Cardiac fibroblast (primary cell): ENCODE measurements around the gene ROR2.

Source experiments
- DNase-seq, 2 donors: peaks; one replicate each; pipeline versions ENCODE4 v3.0.0 to v3.0.0-alpha.2; 2010; ENCODE audit warnings: low read depth in 2 of 2
- H3K4me3 ChIP-seq, 2 donors: replicated peaks in 1 of 2; 1 replicate in 1 of 2; 2 replicates in 1 of 2; pipeline ENCODE4 v1.5.1; 2011; ENCODE audit warnings: low read depth in 2 of 2, low read length in 2 of 2, mild to moderate bottlenecking in 2 of 2, moderate library complexity in 1 of 2
- CTCF ChIP-seq: IDR thresholded peaks from one replicate; pipeline ENCODE4 v1.5.1; 2011; ENCODE audit warnings: low read depth, mild to moderate bottlenecking, low read length, inconsistent platforms

The ROR2 gene

DNA sequence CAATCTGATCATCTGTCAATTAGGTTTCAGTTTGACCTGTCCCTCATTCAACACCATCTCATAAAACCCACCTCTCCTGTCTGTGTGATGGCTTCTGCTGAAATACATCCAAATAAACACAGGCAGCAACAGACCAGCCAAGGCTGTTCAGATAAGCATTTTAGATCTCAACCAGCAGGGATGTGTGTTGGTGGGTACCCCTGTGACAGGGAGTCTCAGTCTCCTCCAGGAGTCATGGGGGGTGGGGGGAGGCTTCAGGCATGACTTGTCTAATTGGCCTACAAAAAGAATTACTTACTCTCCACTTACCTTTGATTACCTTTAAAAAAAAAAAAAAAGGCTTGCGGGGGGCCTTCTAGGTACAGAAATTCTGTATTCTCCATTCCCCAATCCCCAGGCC, 65.9 kb downstream of the ROR2 start:
- no peak for TF ChIP-seq CTCF
- no peak overlapping the region for H3K4me3 ChIP-seq
- no peak for DNase-seq

- TF ChIP-seq CTCF, result no peak
- no peak for DNase-seq
- H3K4me3 ChIP-seq, result no peak overlapping the region
These were observed 66.5 kb downstream of the ROR2 start for GRCh38 chr9:91883503-91883902.

GRCh38 chr9:91882627-91883026, 67.4 kb downstream of the ROR2 start:
- TF ChIP-seq CTCF, result no peak
- DNase-seq, result no peak
- H3K4me3 ChIP-seq, result no peak overlapping the region

DNA sequence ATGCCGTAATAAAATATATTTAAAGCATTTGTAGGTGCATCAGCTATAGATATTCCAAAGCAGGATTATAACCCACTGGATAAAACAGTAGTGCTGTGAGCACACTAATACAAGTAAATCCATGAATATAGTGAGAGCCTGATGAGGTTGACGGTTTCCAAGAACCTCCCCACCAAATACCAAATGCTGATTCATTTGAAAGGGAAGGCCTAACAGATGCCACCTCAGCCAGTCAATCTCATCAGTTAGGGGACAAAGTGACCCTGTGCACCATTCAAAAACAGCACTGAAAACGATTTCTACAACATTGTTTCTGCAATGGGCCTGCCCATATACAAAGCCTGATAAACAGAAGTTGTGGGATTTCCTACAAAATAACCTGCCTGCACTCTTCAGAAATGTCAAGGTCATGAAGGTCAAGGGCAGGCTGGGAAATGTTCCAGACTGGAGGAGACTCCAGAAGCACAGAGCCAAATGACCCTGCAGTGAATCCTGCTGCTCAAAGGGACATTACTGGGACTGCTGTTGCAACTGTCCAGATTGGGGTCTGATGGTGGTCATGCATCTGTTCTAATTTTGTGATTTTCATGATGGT, 69.6 kb downstream of the ROR2 start:
- TF ChIP-seq CTCF, result no peak
- DNase-seq, result no peak
- H3K4me3 ChIP-seq, result no peak overlapping the region

DNA sequence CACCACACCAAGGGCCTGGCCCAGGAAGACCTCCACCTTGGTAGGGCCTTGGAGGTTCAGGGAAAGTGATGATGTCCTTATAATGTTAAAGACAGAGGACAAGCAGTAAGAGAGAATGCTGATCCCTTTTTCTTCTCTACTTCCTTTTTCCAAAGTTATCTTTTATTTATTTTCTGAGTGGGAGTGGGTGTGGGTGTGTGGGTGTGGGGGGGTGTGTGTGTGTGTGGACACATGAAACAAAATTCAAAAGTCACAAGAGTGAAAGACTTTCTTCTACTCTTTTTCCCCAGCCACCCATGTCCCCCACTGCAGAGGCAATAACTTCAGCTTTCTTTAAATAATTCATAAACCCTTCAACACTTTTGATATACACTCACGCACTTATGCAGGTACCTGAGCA, 70.8 kb downstream of the ROR2 start:
- no peak for TF ChIP-seq CTCF
- no peak overlapping the region for H3K4me3 ChIP-seq
- DNase-seq, result no peak

DNA sequence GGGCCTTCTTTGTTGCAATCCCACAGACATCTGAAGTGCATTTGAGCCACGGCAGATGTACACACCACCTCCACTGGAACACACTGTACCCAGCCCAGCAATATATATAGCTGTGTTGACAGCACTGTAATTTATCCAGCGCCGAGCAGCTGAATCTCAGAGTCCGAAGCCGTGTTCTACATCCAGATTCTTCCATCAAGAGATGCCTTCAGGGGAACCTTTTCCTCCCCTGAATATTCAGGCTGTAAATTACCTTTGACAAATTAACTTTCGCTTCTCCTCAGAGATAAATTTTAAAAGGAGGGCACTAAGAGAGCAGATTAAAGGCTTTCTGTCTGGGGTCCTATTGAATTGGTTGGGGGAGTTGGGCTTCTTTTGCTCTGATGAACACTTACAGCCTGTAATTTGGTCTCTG, 76.4 kb downstream of the ROR2 start:
- H3K4me3 ChIP-seq, result no peak overlapping the region
- TF ChIP-seq CTCF, result no peak
- DNase-seq, result no peak

DNA sequence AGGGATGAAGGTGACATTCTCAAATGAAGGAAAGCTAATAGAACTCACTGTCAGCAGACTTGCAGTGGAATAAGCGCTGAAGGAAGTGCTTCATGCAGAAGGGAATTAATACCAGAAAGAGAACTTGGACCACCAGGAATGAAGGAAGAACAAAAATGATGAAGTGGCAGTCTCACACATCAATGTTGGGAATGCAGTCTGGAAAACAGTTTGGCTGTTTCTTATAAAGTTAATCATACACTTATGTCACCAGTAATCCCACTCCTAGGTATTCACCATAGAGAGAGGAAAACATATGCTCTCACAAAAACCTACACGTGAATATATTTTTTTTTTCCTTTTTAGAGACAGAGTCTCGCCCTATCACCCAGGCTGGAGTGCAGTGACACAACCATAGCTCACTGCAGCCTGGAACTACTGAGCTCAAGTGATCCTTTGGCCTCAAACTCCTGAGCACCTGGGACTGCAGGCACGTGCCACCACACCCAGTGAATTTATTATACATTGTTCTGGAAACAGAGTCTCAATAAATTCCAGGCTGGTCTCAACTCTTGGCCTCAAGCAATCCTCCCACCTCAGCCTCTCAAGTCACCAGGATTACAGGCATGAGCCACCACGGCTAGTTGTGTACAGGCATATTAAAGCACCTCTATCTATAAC, 81.2 kb downstream of the ROR2 start:
- no peak for DNase-seq
- no peak for TF ChIP-seq CTCF
- no peak overlapping the region for H3K4me3 ChIP-seq
